Endothelial cell of umbilical vein (primary cell): ENCODE data around the gene LAD1. TPM values are rescaled to one million over a fixed set of nuclear protein-coding genes. Genes with fewer than 3 reads are reported as not detected.

Experiments
- BruUV-seq: library from RNA; stranded (reverse); fragments of 400-500 nt; replicated peaks from 2 replicates; lab custom pipeline; 2021; lab: Mats Ljungman, UMichigan
- CTCF ChIA-PET: fragments of 300-600, 350-600 bp; sonication (Branson Sonifier 250); formaldehyde crosslinking; loops from one replicate; lab custom pipeline; 2021; ENCODE audit warnings: antibody characterized with exemption, inconsistent platforms; lab: Charles Lee
- POLR2A ChIA-PET: fragments of 300-600, 350-600 bp; sonication (Branson Sonifier 250); formaldehyde crosslinking; loops from one replicate; lab custom pipeline; 2021; ENCODE audit warnings: antibody characterized with exemption, inconsistent platforms; lab: Charles Lee
- DNase-seq: peaks from one replicate; pipeline ENCODE4 v3.0.0-alpha.2; 2011; ENCODE audit warnings: low read depth, low spot score
- FAIRE-seq: peaks from 2 replicates; lab custom pipeline; 2011; peaks lifted over from hg19 to GRCh38; lab: Jason Lieb, UNC
- H2AFZ ChIP-seq: 2 replicates; pipeline ENCODE4 v1.6.0; 2012; ENCODE audit warnings: low read depth, low read length, control low read depth, inconsistent platforms
- H3K27ac ChIP-seq: 2 replicates; pipeline ENCODE4 v1.5.1; 2011; ENCODE audit warnings: low read depth, mild to moderate bottlenecking, control low read depth, low read length, moderate library complexity; ENCODE audit not compliant: insufficient read depth
- H3K27me3 ChIP-seq, 2 experiments: 2 replicates each; pipeline versions ENCODE4 v1.6.0 to v1.6.1; 2011; ENCODE audit warnings: low read length in 2 of 2, mixed read lengths in 1 of 2; ENCODE audit not compliant: control insufficient read depth in 2 of 2, insufficient read depth in 2 of 2
- H3K36me3 ChIP-seq, 2 experiments: 2 replicates in 1 of 2; 3 replicates in 1 of 2; pipeline ENCODE4 v1.5.1; 2011; ENCODE audit warnings: low read length in 2 of 2, mild to moderate bottlenecking in 1 of 2, moderate library complexity in 1 of 2; ENCODE audit not compliant: control insufficient read depth in 2 of 2, insufficient read depth in 2 of 2; ENCODE audit errors: extremely low read depth in 1 of 2
- H3K4me1 ChIP-seq: 3 replicates; pipeline ENCODE4 v1.5.1; 2011; ENCODE audit warnings: mild to moderate bottlenecking, low read length; ENCODE audit not compliant: control insufficient read depth, insufficient read depth; ENCODE audit errors: extremely low read depth
- H3K4me2 ChIP-seq: 2 replicates; pipeline ENCODE4 v1.6.1; 2011; ENCODE audit warnings: low read length, control low read depth, mixed read lengths; ENCODE audit not compliant: insufficient read depth
- H3K4me3 ChIP-seq, 3 experiments: fragments of 200-600 bp in 1 of 3; sonication (generic), shearing (Covaris generic) in 1 of 3; replicated peaks in 1 of 3; 2 replicates each; pipeline ENCODE4 v1.5.1; 2011 to 2016; ENCODE audit warnings: control low read depth in 3 of 3, low read length in 3 of 3, mild to moderate bottlenecking in 2 of 3, inconsistent platforms in 1 of 3, low read depth in 1 of 3, moderate library complexity in 1 of 3; ENCODE audit not compliant: insufficient read depth in 1 of 3
- H3K79me2 ChIP-seq: 2 replicates; pipeline ENCODE4 v1.6.0; 2012; ENCODE audit warnings: low read length, inconsistent platforms; ENCODE audit not compliant: control insufficient read depth, insufficient read depth
- H3K9ac ChIP-seq: replicated peaks from 2 replicates; pipeline ENCODE3; 2011; ENCODE audit warnings: low read length, control low read depth; ENCODE audit not compliant: insufficient read depth; ENCODE audit errors: extremely low read depth
- H3K9me1 ChIP-seq: replicated peaks from 3 replicates; pipeline ENCODE4 v1.6.0; 2011; ENCODE audit warnings: mild to moderate bottlenecking, low read length; ENCODE audit not compliant: control insufficient read depth, insufficient read depth; ENCODE audit errors: extremely low read depth
- H3K9me3 ChIP-seq: replicated peaks from 2 replicates; pipeline ENCODE4 v1.5.1; 2012; ENCODE audit warnings: low read length, inconsistent platforms; ENCODE audit not compliant: control insufficient read depth, insufficient read depth
- H4K20me1 ChIP-seq: replicated peaks from 2 replicates; pipeline ENCODE3; 2011; ENCODE audit warnings: mild to moderate bottlenecking, low read length; ENCODE audit not compliant: control insufficient read depth, insufficient read depth; ENCODE audit errors: extremely low read depth
- EZH2 ChIP-seq: IDR thresholded peaks from 2 replicates; pipeline ENCODE4 v1.6.1; 2012; ENCODE audit warnings: borderline replicate concordance, low read depth, mild to moderate bottlenecking, moderate library complexity, low read length, inconsistent platforms; ENCODE audit not compliant: severe bottlenecking
- FOS ChIP-seq: IDR thresholded peaks from 2 replicates; pipeline ENCODE4 v1.6.1; 2011; ENCODE audit warnings: mild to moderate bottlenecking, low read length, moderate library complexity, borderline replicate concordance; ENCODE audit not compliant: insufficient read depth
- JUN ChIP-seq: IDR thresholded peaks from 2 replicates; pipeline ENCODE4 v1.6.1; 2011; ENCODE audit warnings: borderline replicate concordance, low read depth; ENCODE audit not compliant: insufficient read length, insufficient read depth
- POLR2A ChIP-seq: IDR thresholded peaks from 2 replicates; pipeline ENCODE4 v1.6.1; 2012; ENCODE audit warnings: low read depth, mild to moderate bottlenecking, control low read depth, low read length
- POLR2AphosphoS5 ChIP-seq: IDR thresholded peaks from 2 replicates; pipeline ENCODE4 v1.6.1; 2012; ENCODE audit warnings: low read depth, mild to moderate bottlenecking, control low read depth, low read length, moderate library complexity; ENCODE audit not compliant: insufficient read depth
- dilution Hi-C: fragments of 300-500 bp; cut with MboI; formaldehyde crosslinking; loops from one replicate; pipeline ENCODE4 v1.15.0; 2019; ENCODE audit warnings: low sequenced_read_pairs; ENCODE audit not compliant: extremely low pct_ligation_motif_present
- intact Hi-C: fragments of 100-400 bp; cut with micrococcal nuclease; formaldehyde crosslinking; loops from one replicate; pipeline ENCODE4 v1.10.0; 2022
- polyA plus RNA-seq, 4 experiments: library from polyadenylated mRNA; depleted of rRNA in 3 of 4; stranded (reverse) in 3 of 4; unstranded in 1 of 4; fragments of >200 nt; gene quantifications; 2 replicates each; pipeline versions ENCODE4 v1.2.1 to v1.2.3, GENCODE V29; 2011 to 2012; ENCODE audit warnings: missing spikeins in 1 of 4
- total RNA-seq: library from RNA; stranded (reverse); gene quantifications from 2 replicates; pipeline ENCODE4 v1.2.3, GENCODE V29; 2021
- TF ChIP-seq, protein P1 (sequence below), 2 donors: IDR thresholded peaks; 1 replicate in 1 of 2; 2 replicates in 1 of 2; pipeline ENCODE4 v1.5.1; 2011; ENCODE audit warnings: low read length in 2 of 2, mild to moderate bottlenecking in 2 of 2, moderate library complexity in 2 of 2, control low read depth in 1 of 2, inconsistent platforms in 1 of 2, low read depth in 1 of 2; ENCODE audit not compliant: insufficient read depth in 1 of 2; ENCODE audit errors: extremely low read depth in 1 of 2
- TF ChIP-seq, protein P2 (sequence below): IDR thresholded peaks from 2 replicates; pipeline ENCODE4 v1.6.1; 2011; ENCODE audit not compliant: insufficient read depth, insufficient read length

The LAD1 gene
- total and polyA plus RNA-seq, 2 donors (not counting 3 experiments of a cell fraction or from before 2014, with no cell fraction given): not detected

DNA sequence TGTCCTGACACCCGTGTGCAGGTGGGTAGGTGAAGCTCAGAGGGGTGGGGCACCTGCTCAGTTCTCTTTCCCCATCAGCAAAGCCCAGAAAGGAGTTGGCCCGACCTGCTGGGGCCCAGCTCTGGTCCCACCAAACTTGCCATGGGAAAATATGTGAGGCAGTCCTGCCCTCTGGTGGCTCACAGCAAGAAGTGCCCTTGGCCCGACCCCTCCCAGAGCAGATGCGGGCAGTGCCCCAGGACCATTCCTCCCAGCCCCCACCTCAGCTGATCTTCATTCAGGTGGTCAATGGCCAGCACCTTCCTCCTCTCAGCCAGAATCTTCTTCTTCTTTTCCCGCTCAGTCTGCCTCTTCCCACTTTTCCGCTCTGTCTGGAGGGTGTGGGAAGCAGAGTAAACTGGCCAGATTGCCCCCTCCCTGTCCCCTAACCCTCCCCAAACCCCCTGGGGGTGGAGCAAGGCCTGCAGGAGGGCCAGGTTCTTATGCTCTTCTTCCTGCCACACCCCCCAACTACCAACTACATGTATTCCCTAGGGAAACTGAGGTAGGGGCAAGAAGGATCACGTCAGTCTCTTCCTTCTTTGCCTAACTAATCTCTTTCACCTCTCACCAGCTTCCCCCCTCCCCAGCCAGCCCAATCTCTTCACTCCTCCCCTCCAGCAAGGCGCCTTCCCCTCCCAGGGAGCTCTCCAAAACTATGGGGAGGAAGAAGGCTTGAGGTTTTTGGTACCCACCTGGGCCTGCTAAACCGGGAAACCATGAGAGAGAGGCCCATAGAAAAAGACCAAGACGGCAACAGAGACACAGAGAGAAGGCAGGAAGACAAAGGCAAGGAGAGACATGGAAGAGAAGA lies 37.2 kb downstream of the LAD1 start:
- no peaks in the 10 kb centered on the region for H3K79me2 ChIP-seq
- BruUV-seq: no TSS peak
- no peaks in the 10 kb centered on the region for H3K36me3 ChIP-seq
- H3K9me1 ChIP-seq: no peaks in the 10 kb centered on the region
- H3K9me3 ChIP-seq: no peaks in the 10 kb centered on the region
- H3K27ac ChIP-seq: no peak overlapping the region
- peak; percentile 79 for FAIRE-seq
- peaks cover 0 to 3% of the 10 kb centered on the region in 2 experiments for H3K27me3 ChIP-seq
- intact Hi-C loops: loop anchor here (1.0 kb wide), 1 partner anchor 14 kb away; no protein-coding TSS in a partner anchor
- dilution Hi-C loops: no loop called here
- H3K4me1 ChIP-seq: peaks cover 6% of the 10 kb centered on the region
- no peaks in the 10 kb centered on the region for H4K20me1 ChIP-seq
- ChIA-PET POLR2A (no interaction called here), CTCF (interaction anchor here (0.6 to 6.8 kb wide), 20 partner anchors 10 to 390 kb away, joined by 3 to 109 read pairs (median 4); no protein-coding TSS in a partner anchor)
- H3K4me3 ChIP-seq: no peak overlapping the region
- TF ChIP-seq POLR2AphosphoS5 (no peak), FOS (no peak), EZH2 (no peak), JUN (no peak), POLR2A (no peak)
- TF ChIP-seq, protein P1, sequence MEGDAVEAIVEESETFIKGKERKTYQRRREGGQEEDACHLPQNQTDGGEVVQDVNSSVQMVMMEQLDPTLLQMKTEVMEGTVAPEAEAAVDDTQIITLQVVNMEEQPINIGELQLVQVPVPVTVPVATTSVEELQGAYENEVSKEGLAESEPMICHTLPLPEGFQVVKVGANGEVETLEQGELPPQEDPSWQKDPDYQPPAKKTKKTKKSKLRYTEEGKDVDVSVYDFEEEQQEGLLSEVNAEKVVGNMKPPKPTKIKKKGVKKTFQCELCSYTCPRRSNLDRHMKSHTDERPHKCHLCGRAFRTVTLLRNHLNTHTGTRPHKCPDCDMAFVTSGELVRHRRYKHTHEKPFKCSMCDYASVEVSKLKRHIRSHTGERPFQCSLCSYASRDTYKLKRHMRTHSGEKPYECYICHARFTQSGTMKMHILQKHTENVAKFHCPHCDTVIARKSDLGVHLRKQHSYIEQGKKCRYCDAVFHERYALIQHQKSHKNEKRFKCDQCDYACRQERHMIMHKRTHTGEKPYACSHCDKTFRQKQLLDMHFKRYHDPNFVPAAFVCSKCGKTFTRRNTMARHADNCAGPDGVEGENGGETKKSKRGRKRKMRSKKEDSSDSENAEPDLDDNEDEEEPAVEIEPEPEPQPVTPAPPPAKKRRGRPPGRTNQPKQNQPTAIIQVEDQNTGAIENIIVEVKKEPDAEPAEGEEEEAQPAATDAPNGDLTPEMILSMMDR (IDR thresholded peaks at IDR 0.05; ENCODE audit: extremely low read depth in 1 of 2, insufficient read depth in 1 of 2, low read depth in 1 of 2, low read length in 2 of 2): peak; percentile 72 to 84
- TF ChIP-seq, protein P2, sequence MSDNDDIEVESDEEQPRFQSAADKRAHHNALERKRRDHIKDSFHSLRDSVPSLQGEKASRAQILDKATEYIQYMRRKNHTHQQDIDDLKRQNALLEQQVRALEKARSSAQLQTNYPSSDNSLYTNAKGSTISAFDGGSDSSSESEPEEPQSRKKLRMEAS: no peak
- H2AFZ ChIP-seq: no peak overlapping the region
- no peak overlapping the region for H3K9ac ChIP-seq
- H3K4me2 ChIP-seq: no peak overlapping the region
- DNase-seq: peak; percentile 26
